Esophagus (tissue), 2 donors: ENCODE measurements around the gene MLLT10. TPM values are rescaled to one million over a fixed set of nuclear protein-coding genes. Genes with fewer than 3 reads are reported as not detected.
"Not testable (repeated sequence)": the region's sequence is repeated elsewhere in the genome, so short reads cannot be mapped to it uniquely, and the experiment has no call there.

Source experiments
- H3K27ac ChIP-seq, 2 donors: one replicate each; pipeline ENCODE4 v1.5.1; 2013; ENCODE audit warnings: low read depth in 2 of 2, mild to moderate bottlenecking in 2 of 2, inconsistent platforms in 1 of 2, low read length in 1 of 2, moderate library complexity in 1 of 2
- H3K27me3 ChIP-seq, 2 donors: one replicate each; pipeline ENCODE4 v1.6.1; 2013; ENCODE audit warnings: low read length in 2 of 2, control low read depth in 1 of 2, mild to moderate bottlenecking in 1 of 2; ENCODE audit not compliant: insufficient read depth in 2 of 2, control insufficient read depth in 1 of 2
- H3K36me3 ChIP-seq, 2 donors: one replicate each; pipeline ENCODE4 v1.6.1; 2013; ENCODE audit warnings: low read length in 1 of 2; ENCODE audit not compliant: control insufficient read depth in 2 of 2, insufficient read depth in 2 of 2
- H3K4me1 ChIP-seq, 2 donors: one replicate each; pipeline ENCODE4 v1.6.1; 2013; ENCODE audit warnings: low read length in 1 of 2; ENCODE audit not compliant: control insufficient read depth in 2 of 2, insufficient read depth in 2 of 2
- H3K4me3 ChIP-seq, 2 donors: one replicate each; pipeline ENCODE4 v1.5.1; 2013; ENCODE audit warnings: low read length in 2 of 2, mild to moderate bottlenecking in 2 of 2, low read depth in 1 of 2, moderate library complexity in 1 of 2
- H3K9me3 ChIP-seq, 2 donors: one replicate each; pipeline ENCODE4 v1.6.1; 2013; ENCODE audit warnings: mild to moderate bottlenecking in 2 of 2, low read depth in 1 of 2, low read length in 1 of 2, moderate library complexity in 1 of 2; ENCODE audit not compliant: control insufficient read depth in 2 of 2, insufficient read depth in 1 of 2
- WGBS, 2 donors: extraction: QIAGEN DNeasy Blood & Tissue Kit; methylation state at CpG; one replicate each; pipeline ENCODE4 v1.1.7; 2013; 5-methylcytosine and 5-hydroxymethylcytosine counted together
- polyA plus RNA-seq, 2 donors: library from polyadenylated mRNA; stranded (reverse); fragments of 200-250 nt; gene quantifications; one replicate each; pipeline ENCODE4 v1.2.3, GENCODE V29; 2013
- donor health status: healthy with polysubstance abuse.
- donor health status: Bipolar disorder and iron deficiency.

Gene MLLT10
- polyA plus RNA-seq, 2 donors = 14.2 to 17.7 TPM

- H3K27me3 ChIP-seq = no peaks in the 10 kb centered on the region
- WGBS, 2 donors = 1% methylated on average over 20 to 25 of the region's 26 CpGs
- H3K27ac ChIP-seq = peak overlapping the region; percentile 96 to 100
- no peaks in the 10 kb centered on the region for H3K9me3 ChIP-seq
- peak overlapping the region; percentile 59 to 82 for H3K4me3 ChIP-seq
- H3K4me1 ChIP-seq = no peaks in the 10 kb centered on the region
- no peaks in the 10 kb centered on the region for H3K36me3 ChIP-seq
These were observed 201 bp downstream of the MLLT10 start for GRCh38 chr10:21534280-21534586.

DNA sequence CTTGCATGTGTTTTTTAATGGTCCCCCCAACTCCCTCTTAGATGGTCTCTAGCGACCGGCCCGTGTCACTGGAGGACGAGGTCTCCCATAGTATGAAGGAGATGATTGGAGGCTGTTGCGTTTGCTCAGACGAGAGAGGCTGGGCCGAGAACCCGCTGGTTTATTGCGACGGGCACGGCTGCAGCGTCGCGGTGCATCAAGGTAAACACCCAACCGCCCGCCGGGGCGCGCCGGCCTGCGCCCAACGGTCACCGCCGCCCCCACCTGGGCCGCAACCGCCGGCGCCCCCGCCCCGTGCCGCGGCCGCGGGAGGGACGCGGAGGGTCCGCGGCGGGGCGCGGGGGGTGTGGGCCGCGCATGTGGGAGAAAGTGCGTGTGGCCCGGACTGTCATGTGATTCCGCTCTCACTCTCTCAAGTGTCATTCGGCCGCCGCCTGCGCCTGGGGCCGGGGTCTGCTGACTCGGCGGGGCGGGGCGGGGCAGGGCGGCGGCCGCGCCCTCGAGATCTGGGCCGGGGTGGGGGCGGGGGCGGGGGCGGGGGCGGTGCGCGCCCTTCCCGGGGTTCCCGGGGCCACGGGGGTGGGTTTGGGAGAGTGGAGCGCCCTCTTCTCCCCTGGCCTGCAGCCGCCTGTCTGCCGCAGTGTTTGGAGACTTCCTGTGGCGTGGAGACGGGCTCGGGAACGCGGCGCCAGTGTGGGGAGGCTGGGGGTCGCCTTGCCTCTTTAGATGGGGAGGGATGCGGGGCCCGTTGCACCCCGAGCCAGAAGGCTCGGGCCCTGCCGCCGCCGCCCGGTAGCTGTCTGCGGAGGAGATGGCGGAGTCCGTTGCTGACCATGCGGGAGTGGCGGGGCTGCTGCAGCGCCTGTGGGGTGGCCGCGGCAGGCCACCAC, 817 bp downstream of the MLLT10 start:
- Histone ChIP-seq H3K27ac (peak overlapping the region; percentile 96 to 100), H3K27me3 (no peaks in the 10 kb centered on the region), H3K4me1 (no peaks in the 10 kb centered on the region), H3K9me3 (no peaks in the 10 kb centered on the region), H3K36me3 (no peaks in the 10 kb centered on the region), H3K4me3 (peak overlapping the region; percentile 59 to 82)
- 1 to 3% methylated on average over 46 to 96 of the region's 96 CpGs for WGBS, 2 donors

DNA sequence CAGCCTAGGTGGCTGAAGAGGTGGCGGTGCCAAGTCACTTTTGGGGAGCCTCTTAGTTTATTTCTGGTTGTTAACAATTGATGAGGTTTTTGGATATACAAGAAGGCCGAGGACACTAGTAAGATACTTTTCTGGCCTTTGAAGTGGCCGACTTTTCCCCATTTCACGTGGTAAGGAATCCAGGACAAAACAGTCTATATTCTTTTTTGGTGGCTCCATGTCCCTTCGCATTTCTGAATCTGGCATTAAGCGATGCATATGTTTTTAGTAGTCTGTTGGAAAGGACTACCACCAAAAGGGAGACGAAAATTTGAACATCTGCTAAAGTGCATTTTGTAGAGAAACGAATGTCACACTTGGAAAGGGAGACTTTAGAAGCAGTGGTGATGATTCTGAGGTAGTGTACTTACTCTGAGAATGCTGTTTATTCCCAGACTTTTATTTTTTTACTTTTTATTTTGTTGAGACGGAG, 1.5 kb downstream of the MLLT10 start:
- WGBS, 2 donors = 24 to 29% methylated on average over 9 of the region's 9 CpGs
- no peaks in the 10 kb centered on the region for H3K27me3 ChIP-seq
- H3K27ac ChIP-seq = peak overlapping the region; percentile 89 to 96
- H3K4me1 ChIP-seq = no peaks in the 10 kb centered on the region
- no peaks in the 10 kb centered on the region for H3K9me3 ChIP-seq
- H3K36me3 ChIP-seq = no peaks in the 10 kb centered on the region
- peak overlapping the region; percentile 59 to 82 for H3K4me3 ChIP-seq

GRCh38 chr10:21535976-21536375, 1.9 kb downstream of the MLLT10 start:
- H3K4me1 ChIP-seq, H3K9me3 ChIP-seq, H3K27me3 ChIP-seq, H3K4me3 ChIP-seq, H3K36me3 ChIP-seq: not testable (repeated sequence)
- WGBS, 2 donors = 79 to 86% methylated on average over 9 of the region's 9 CpGs
- peak overlapping the region; percentile 28 to 96 for H3K27ac ChIP-seq

DNA sequence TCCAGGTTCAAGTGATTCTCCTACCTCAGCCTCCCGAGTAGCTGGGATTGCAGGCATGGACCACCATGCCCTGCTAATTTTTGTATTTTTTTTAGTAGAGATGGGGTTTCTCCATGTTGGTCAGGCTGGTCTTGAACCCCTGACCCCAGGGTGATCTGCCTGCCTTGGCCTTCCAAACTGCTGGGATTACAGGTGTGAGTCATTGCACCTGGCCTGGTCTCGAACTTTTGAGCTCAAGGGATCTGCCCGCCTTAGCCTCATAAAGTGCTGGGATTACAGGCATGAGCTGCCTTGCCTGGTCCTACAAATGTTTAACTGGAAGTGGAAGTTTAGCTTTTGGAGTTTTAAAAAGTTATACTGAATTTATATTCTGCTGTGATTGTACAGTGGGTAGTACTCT, 2.8 kb downstream of the MLLT10 start:
- H3K27me3 ChIP-seq = no peaks in the 10 kb centered on the region
- H3K4me1 ChIP-seq = no peaks in the 10 kb centered on the region
- H3K9me3 ChIP-seq = no peaks in the 10 kb centered on the region
- H3K4me3 ChIP-seq = no peak overlapping the region
- WGBS, 2 donors = 74 to 76% methylated on average over 3 of the region's 3 CpGs
- H3K36me3 ChIP-seq = peaks cover 0 to 1% of the 10 kb centered on the region in 2 donors
- no peak overlapping the region for H3K27ac ChIP-seq

DNA sequence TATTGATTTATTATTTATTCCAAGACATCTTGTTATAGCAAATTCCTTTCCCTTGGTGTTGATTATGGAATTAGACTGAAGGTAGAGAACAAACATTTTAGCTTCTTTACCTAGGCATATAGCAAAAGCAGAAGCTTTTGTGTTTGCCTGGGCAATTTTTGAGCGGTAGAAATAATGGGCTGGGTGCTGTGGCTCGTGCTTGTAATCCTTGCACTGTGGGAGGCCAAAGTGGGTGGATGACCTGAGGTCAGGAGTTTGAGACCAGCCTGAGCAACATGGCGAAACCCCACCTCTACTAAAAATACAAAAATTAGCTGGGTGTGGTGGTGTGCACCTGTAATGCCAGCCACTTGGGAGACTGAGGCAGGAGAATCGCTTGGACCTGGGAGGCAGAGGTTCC, 6.7 kb downstream of the MLLT10 start:
- not testable (repeated sequence) for H3K27ac ChIP-seq
- 93 to 94% methylated on average over 4 of the region's 4 CpGs for WGBS, 2 donors

DNA sequence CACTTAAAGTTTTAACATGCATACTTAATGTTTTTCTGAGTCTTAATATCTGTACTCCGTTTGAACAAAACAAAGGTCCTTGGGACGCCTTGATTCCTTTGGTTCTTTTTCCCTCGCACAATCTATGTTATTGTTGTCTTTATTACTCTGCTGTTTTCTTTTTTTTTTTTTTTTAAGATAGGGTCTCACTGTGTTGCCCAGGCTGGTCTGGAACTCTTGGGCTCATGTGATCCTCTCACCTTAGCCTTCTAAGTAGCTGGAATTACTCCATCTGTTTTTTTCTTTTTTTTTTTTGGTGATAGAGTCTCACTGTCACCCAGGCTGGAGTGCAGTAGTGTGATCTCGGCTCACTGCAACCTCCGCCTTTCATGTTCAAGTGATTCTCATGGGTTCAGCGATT, 13.2 kb downstream of the MLLT10 start:
- H3K9me3 ChIP-seq = no peaks in the 10 kb centered on the region
- H3K27ac ChIP-seq = no peak overlapping the region
- H3K27me3 ChIP-seq = no peaks in the 10 kb centered on the region
- 94 to 98% methylated on average over 6 of the region's 6 CpGs for WGBS, 2 donors
- H3K4me3 ChIP-seq = no peak overlapping the region
- H3K4me1 ChIP-seq = no peaks in the 10 kb centered on the region
- H3K36me3 ChIP-seq = peaks cover 0 to 8% of the 10 kb centered on the region in 2 donors

More for the DNA sequence above, 6.7 kb downstream of the MLLT10 start:
- not testable (repeated sequence) for H3K9me3 ChIP-seq, H3K4me3 ChIP-seq, H3K4me1 ChIP-seq, H3K27me3 ChIP-seq, H3K36me3 ChIP-seq

- Histone ChIP-seq H3K4me3 (no peak overlapping the region), H3K27ac (no peak overlapping the region), H3K36me3 (peaks cover 2 to 8% of the 10 kb centered on the region in 2 donors), H3K9me3 (no peaks in the 10 kb centered on the region), H3K4me1 (no peaks in the 10 kb centered on the region), H3K27me3 (no peaks in the 10 kb centered on the region)
- 91 to 93% methylated on average over 8 of the region's 8 CpGs for WGBS, 2 donors
These were observed 18.6 kb downstream of the MLLT10 start for GRCh38 chr10:21552638-21553037.

DNA sequence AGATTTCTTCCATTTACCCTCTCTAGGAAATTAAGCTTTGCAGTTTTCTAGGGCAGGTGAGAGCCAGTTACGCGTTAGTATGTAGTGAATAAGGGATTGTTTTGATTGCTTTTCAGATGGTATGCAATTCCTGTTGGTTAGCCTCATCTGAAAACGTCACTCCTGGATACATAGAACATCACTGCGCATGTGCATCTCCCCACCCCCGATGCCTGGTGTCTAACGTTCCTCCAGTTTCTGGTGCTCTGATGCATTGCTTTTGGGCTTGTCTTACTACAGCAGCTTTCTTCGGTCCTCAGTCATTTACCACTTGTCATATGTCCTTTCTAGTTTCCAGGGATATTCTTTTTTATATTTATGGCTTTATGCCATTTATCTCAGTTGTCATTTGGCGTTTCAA, 22.5 kb downstream of the MLLT10 start:
- no peak overlapping the region for H3K27ac ChIP-seq
- H3K27me3 ChIP-seq = no peaks in the 10 kb centered on the region
- no peaks in the 10 kb centered on the region for H3K4me1 ChIP-seq
- H3K9me3 ChIP-seq = no peaks in the 10 kb centered on the region
- 84 to 85% methylated on average over 8 of the region's 8 CpGs for WGBS, 2 donors
- H3K36me3 ChIP-seq = peaks cover 2 to 6% of the 10 kb centered on the region in 2 donors
- H3K4me3 ChIP-seq = no peak overlapping the region

- not testable (repeated sequence) for H3K9me3 ChIP-seq, H3K27me3 ChIP-seq, H3K27ac ChIP-seq, H3K36me3 ChIP-seq, H3K4me1 ChIP-seq, H3K4me3 ChIP-seq
- 97 to 99% methylated on average over 7 of the region's 7 CpGs for WGBS, 2 donors
These were observed 25.0 kb downstream of the MLLT10 start for GRCh38 chr10:21558984-21559383.
